GM21381 (cell line): Measurements from ENCODE around the gene TLE4.

Source experiments
- ATAC-seq: cut with Tn5 transposase; IDR thresholded peaks from one replicate; pipeline ENCODE4 v1.9.1; 2021; ENCODE audit warnings: mild to moderate bottlenecking, moderate library complexity; ENCODE audit not compliant: unreplicated experiment

The TLE4 gene

GRCh38 chr9:79765466-79765865, 193.7 kb downstream of the TLE4 start:
- ATAC-seq, result no peak

GRCh38 chr9:79766091-79766490, 194.3 kb downstream of the TLE4 start:
- ATAC-seq, result no peak

- ATAC-seq, result no peak
Observed at GRCh38 chr9:79768194-79768593, 196.4 kb downstream of the TLE4 start.

GRCh38 chr9:79769476-79770275, 197.9 kb downstream of the TLE4 start:
- no peak for ATAC-seq

- ATAC-seq, result no peak
Observed at GRCh38 chr9:79774356-79774755, 202.6 kb downstream of the TLE4 start.
